GM12878 (cell line): ENCODE measurements around the gene SCNN1B. TPM values are rescaled to one million over a fixed set of nuclear protein-coding genes. Genes with fewer than 3 reads are reported as not detected.

ENCODE experiments used
- ATAC-seq: fragments of 200-7000 bp; cut with Tn5 transposase; 3 replicates; pipeline ENCODE4 v1.9.1; 2020; ENCODE audit warnings: mild to moderate bottlenecking, moderate library complexity
- BruUV-seq: library from RNA; stranded (reverse); fragments of 400-500 nt; replicated peaks from 2 replicates; lab custom pipeline; 2021; lab: Mats Ljungman, UMichigan
- CTCF ChIA-PET: fragments of 300-600 bp; sonication (Branson Sonifier 250); formaldehyde crosslinking; extraction: SDS; loops from one replicate; lab custom pipeline; 2021; ENCODE audit warnings: inconsistent platforms; lab: Yijun Ruan, JAX
- POLR2A ChIA-PET: fragments of 350-600 bp; formaldehyde crosslinking; extraction: SDS; loops from one replicate; lab custom pipeline; 2021; ENCODE audit warnings: inconsistent platforms; lab: Charles Lee
- RAD21 ChIA-PET: fragments of 300-600 bp; sonication (Branson Sonifier 250); formaldehyde crosslinking; loops from one replicate; lab custom pipeline; 2023; ENCODE audit warnings: antibody characterized with exemption; ENCODE audit not compliant: unreplicated experiment; lab: Charles Lee
- SMC1A ChIA-PET: fragments of 300-600 bp; sonication (Branson Sonifier 250); formaldehyde crosslinking; loops from one replicate; lab custom pipeline; 2023; ENCODE audit not compliant: unreplicated experiment, uncharacterized antibody; lab: Charles Lee
- DNase-seq: peaks from one replicate; pipeline ENCODE4 v3.0.0-alpha.2; 2011; ENCODE audit warnings: low read depth, low spot score
- FAIRE-seq: peaks from 3 replicates; lab custom pipeline; 2011; peaks lifted over from hg19 to GRCh38; lab: Jason Lieb, UNC
- H2AFZ ChIP-seq: 2 replicates; pipeline ENCODE4 v1.6.0; 2011; ENCODE audit warnings: low read depth, low read length, control low read depth; ENCODE audit not compliant: control insufficient read depth
- H3K27ac ChIP-seq: 2 replicates; pipeline ENCODE4 v1.5.1; 2011; ENCODE audit warnings: control low read depth; ENCODE audit not compliant: control insufficient read depth, insufficient read depth
- H3K27me3 ChIP-seq, 2 experiments: replicated peaks in 1 of 2; 2 replicates each; pipeline versions ENCODE4 v1.6.0 to v1.6.1; 2011; ENCODE audit warnings: low read length in 1 of 2; ENCODE audit not compliant: control insufficient read depth in 2 of 2, insufficient read depth in 2 of 2
- H3K36me3 ChIP-seq, 2 experiments: 2 replicates each; pipeline ENCODE4 v1.5.1; 2011; ENCODE audit warnings: low read length in 1 of 2; ENCODE audit not compliant: control insufficient read depth in 2 of 2, insufficient read depth in 2 of 2
- H3K4me1 ChIP-seq: 2 replicates; pipeline ENCODE4 v1.6.1; 2011; ENCODE audit warnings: mild to moderate bottlenecking, low read length, moderate library complexity, mixed read lengths; ENCODE audit not compliant: control insufficient read depth, insufficient read depth
- H3K4me2 ChIP-seq: 2 replicates; pipeline ENCODE4 v1.6.0; 2011; ENCODE audit warnings: control low read depth; ENCODE audit not compliant: control insufficient read depth, insufficient read depth
- H3K4me3 ChIP-seq: fragments of 200-600 bp; sonication (generic); 2 replicates; pipeline ENCODE4 v1.5.1; 2016
- H3K79me2 ChIP-seq: 2 replicates; pipeline ENCODE4 v1.6.0; 2011; ENCODE audit warnings: low read length; ENCODE audit not compliant: control insufficient read depth, insufficient read depth
- H3K9ac ChIP-seq: 2 replicates; pipeline ENCODE4 v1.8.0; 2011; ENCODE audit warnings: low read length, control low read depth, mixed read lengths; ENCODE audit not compliant: control insufficient read depth, insufficient read depth
- H3K9me3 ChIP-seq: replicated peaks from 3 replicates; pipeline ENCODE4 v1.5.1; 2011; ENCODE audit warnings: mild to moderate bottlenecking, low read length; ENCODE audit not compliant: control insufficient read depth, insufficient read depth
- H4K20me1 ChIP-seq: 2 replicates; pipeline ENCODE4 v1.6.0; 2011; ENCODE audit not compliant: control insufficient read depth, insufficient read depth
- BACH1 ChIP-seq: fragments of 450-650 bp; IDR thresholded peaks from 2 replicates; pipeline ENCODE4 v1.6.1; 2017; ENCODE audit warnings: mild to moderate bottlenecking, borderline replicate concordance
- BCL11A ChIP-seq: IDR thresholded peaks from 2 replicates; pipeline ENCODE4 v1.6.1; 2011; ENCODE audit warnings: low read depth, low read length
- CTCF ChIP-seq, 3 experiments: IDR thresholded peaks in 2 of 3; conservative IDR thresholded peaks in 1 of 3; 2 replicates each; pipeline ENCODE4 v1.5.1; 2011; ENCODE audit warnings: low read depth in 3 of 3, low read length in 3 of 3, mild to moderate bottlenecking in 3 of 3, control low read depth in 2 of 3, moderate library complexity in 2 of 3, inconsistent platforms in 1 of 3, mixed read lengths in 1 of 3; ENCODE audit not compliant: control insufficient read depth in 2 of 3, insufficient read depth in 1 of 3; ENCODE audit errors: extremely low read depth in 1 of 3
- EZH2 ChIP-seq: IDR thresholded peaks from 2 replicates; pipeline ENCODE4 v1.6.1; 2012; ENCODE audit warnings: low read depth, mild to moderate bottlenecking, control low read depth, inconsistent platforms, low read length, borderline replicate concordance; ENCODE audit not compliant: control insufficient read depth
- FOS ChIP-seq: IDR thresholded peaks from 3 replicates; pipeline ENCODE4 v1.6.1; 2011; ENCODE audit warnings: borderline replicate concordance; ENCODE audit not compliant: insufficient read length; ENCODE audit errors: extremely low read depth
- HSF1 ChIP-seq: fragments of 150-350 bp; IDR thresholded peaks from 2 replicates; pipeline ENCODE4 v1.6.1; 2014; ENCODE audit warnings: mild to moderate bottlenecking, low read depth, low read length
- IRF3 ChIP-seq: fragments of 450-650 bp; IDR thresholded peaks from 2 replicates; pipeline ENCODE4 v1.6.1; 2014; ENCODE audit warnings: mild to moderate bottlenecking
- NR2C1 ChIP-seq: fragments of 450-650 bp; IDR thresholded peaks from 2 replicates; pipeline ENCODE4 v1.6.1; 2017; ENCODE audit warnings: antibody characterized with exemption, mild to moderate bottlenecking, moderate library complexity
- PAX8 ChIP-seq: fragments of 450-650 bp; IDR thresholded peaks from 2 replicates; pipeline ENCODE4 v1.6.1; 2017; ENCODE audit warnings: mild to moderate bottlenecking, moderate library complexity
- POLR2A ChIP-seq: IDR thresholded peaks from 2 replicates; pipeline ENCODE4 v1.6.1; 2011; ENCODE audit warnings: low read depth, mild to moderate bottlenecking, low read length
- RAD21 ChIP-seq: IDR thresholded peaks from 2 replicates; pipeline ENCODE4 v1.6.1; 2011; ENCODE audit warnings: mild to moderate bottlenecking, low read depth, low read length, moderate library complexity; ENCODE audit not compliant: insufficient read depth
- RAD51 ChIP-seq: fragments of 450-650 bp; IDR thresholded peaks from 2 replicates; pipeline ENCODE4 v1.6.1; 2016; ENCODE audit warnings: moderate library complexity, mild to moderate bottlenecking, inconsistent platforms
- RELA ChIP-seq: fragments of 450-650 bp; IDR thresholded peaks from 2 replicates; pipeline ENCODE4 v1.8.0; 2014; ENCODE audit warnings: borderline replicate concordance; ENCODE audit not compliant: partially characterized antibody
- SUPT20H ChIP-seq: IDR thresholded peaks from 2 replicates; pipeline ENCODE4 v1.6.1; 2011; ENCODE audit warnings: low read depth, mild to moderate bottlenecking, low read length, moderate library complexity, borderline replicate concordance; ENCODE audit not compliant: control insufficient read depth
- USF1 ChIP-seq: IDR thresholded peaks from 2 replicates; pipeline ENCODE4 v1.6.1; 2011; ENCODE audit warnings: borderline replicate concordance, low read depth, mild to moderate bottlenecking, moderate library complexity, mixed read lengths, low read length; ENCODE audit not compliant: insufficient read depth; ENCODE audit errors: extremely low read length
- USF2 ChIP-seq: IDR thresholded peaks from 2 replicates; pipeline ENCODE4 v1.6.1; 2011; ENCODE audit warnings: low read depth, low read length, improper control_type of control experiment, borderline replicate concordance
- ZNF622 ChIP-seq: fragments of 450-650 bp; IDR thresholded peaks from 2 replicates; pipeline ENCODE4 v1.6.1; 2017; ENCODE audit warnings: mild to moderate bottlenecking, inconsistent platforms
- in situ Hi-C: fragments of 300-500 bp; cut with MboI; formaldehyde crosslinking; loops from 9 replicates; pipeline ENCODE4 v1.14.3; 2018; ENCODE audit warnings: mixed read lengths
- intact Hi-C: fragments of 100-400 bp; cut with micrococcal nuclease; formaldehyde crosslinking; loops from one replicate; pipeline ENCODE4 v1.14.2; 2022; ENCODE audit not compliant: unreplicated experiment
- polyA plus RNA-seq, 11 experiments: library from polyadenylated mRNA; depleted of rRNA in 4 of 11; unstranded in 6 of 11; stranded (reverse) in 5 of 11; fragments of >200 nt; fragmentation: Nextera tagmentation in 4 of 11; fragmentation: Illumina TruSeq in 1 of 11; extraction: Ambion mirVana in 4 of 11; extraction: Trizol in 1 of 11; gene quantifications; 1 replicate in 1 of 11; 2 replicates in 10 of 11; pipeline versions ENCODE4 v1.2.1 to v1.2.3, GENCODE V29; 2011 to 2016; ENCODE audit warnings: inconsistent platforms in 2 of 11, missing spikeins in 2 of 11, low read depth in 1 of 11
- total RNA-seq, 4 experiments: library from RNA; depleted of rRNA in 3 of 4; stranded (reverse); fragments of >200 nt in 3 of 4; fragmentation: Illumina TruSeq in 1 of 4; extraction: Trizol in 1 of 4; gene quantifications; 2 replicates each; pipeline versions ENCODE4 v1.2.1 to v1.2.3, GENCODE V29; 2013 to 2021

Gene SCNN1B
- total and polyA plus RNA-seq, 10 of the 15 experiments (the other 5 are each of a cell fraction or from before 2014, with no cell fraction given), result 0.28 to 1.5 (median 0.64) TPM

- ChIA-PET SMC1A (interaction anchor here (1.3 kb wide), 1 partner anchor 19 kb away, joined by 6 read pairs; no protein-coding TSS in a partner anchor), POLR2A (interaction anchor here (1.5 kb wide), 1 partner anchor 8 kb away, joined by 3 read pairs; no protein-coding TSS in a partner anchor), RAD21 (no interaction called here), CTCF (no interaction called here)
- in situ Hi-C loops, result no loop called here
- Histone ChIP-seq H3K4me3 (no peak overlapping the region), H3K79me2 (no peaks in the 10 kb centered on the region), H2AFZ (no peak overlapping the region), H3K4me2 (no peak overlapping the region), H3K27me3 (no peaks in the 10 kb centered on the region), H4K20me1 (no peaks in the 10 kb centered on the region), H3K9me3 (no peaks in the 10 kb centered on the region; the same call in 2 of the 3 replicates), H3K36me3 (no peaks in the 10 kb centered on the region), H3K9ac (no peak overlapping the region), H3K4me1 (no peaks in the 10 kb centered on the region; the same call in 1 of the 2 replicates), H3K27ac (no peak overlapping the region)
- DNase-seq (no peak), FAIRE-seq (no peak), ATAC-seq (peak; percentile 78)
- intact Hi-C loops, result no loop called here
- peak; percentile 73; the same call in 1 of the 2 replicates for TF ChIP-seq RAD51
- no peak for TF ChIP-seq RELA
- no peak for TF ChIP-seq ZNF622
- TF ChIP-seq USF2, result peak; percentile 2; the same call in 1 of the 2 replicates
- TF ChIP-seq EZH2, result no peak
- peak; percentile 62 for TF ChIP-seq USF1
- TF ChIP-seq NR2C1, result no peak
- no peak for TF ChIP-seq CTCF (IDR thresholded peaks at IDR 0.05 in 2 of 3, conservative IDR thresholded peaks at IDR 0.05 in 1 of 3; ENCODE audit: control insufficient read depth in 2 of 3, extremely low read depth in 1 of 3, insufficient read depth in 1 of 3, low read depth in 3 of 3, low read length in 3 of 3)
- TF ChIP-seq POLR2A, result no peak
- TF ChIP-seq BCL11A, result no peak
- TF ChIP-seq FOS, result no peak
- no peak for TF ChIP-seq RAD21
- TF ChIP-seq BACH1, result no peak
- TF ChIP-seq IRF3, result no peak
- TF ChIP-seq PAX8, result no peak
- TF ChIP-seq SUPT20H, result no peak
- no peak for TF ChIP-seq HSF1
- no TSS peak for BruUV-seq
These were observed 51.3 kb downstream of the SCNN1B start for GRCh38 chr16:23353440-23353839.
